ENCODE results near the gene ABCA1. TPM values are rescaled to one million over a fixed set of nuclear protein-coding genes. Genes with fewer than 3 reads are reported as not detected.

ABCA1 gene
- polyA plus RNA-seq, 1 donor (not counting 4 experiments of a cell fraction or from before 2014, with no cell fraction given): 23.0 TPM

- Histone ChIP-seq H4K20me1 (ENCODE audit: control insufficient read depth, extremely low read depth, insufficient read depth, low read length) (no peaks in the 10 kb centered on the region), H2AFZ (ENCODE audit: control insufficient read depth, low read length) (no peak overlapping the region), H3K9me1 (ENCODE audit: control insufficient read depth, extremely low read depth, insufficient read depth, low read length) (no peaks in the 10 kb centered on the region), H3K4me1 (ENCODE audit: control insufficient read depth, extremely low read depth, insufficient read depth, low read length) (peaks cover 31% of the 10 kb centered on the region), H3K4me3 (ENCODE audit: control insufficient read depth in 2 of 3, extremely low read depth in 1 of 3, insufficient read depth in 2 of 3, low read depth in 1 of 3, low read length in 3 of 3) (no peak overlapping the region), H3K9me3 (ENCODE audit: control insufficient read depth, low read depth, low read length) (no peaks in the 10 kb centered on the region), H3K27ac (ENCODE audit: control insufficient read depth, insufficient read depth, low read length) (no peak overlapping the region), H3K9ac (ENCODE audit: control insufficient read depth, extremely low read depth, insufficient read depth, low read length) (no peak overlapping the region), H3K79me2 (ENCODE audit: control insufficient read depth, insufficient read depth, low read length) (peaks cover 51% of the 10 kb centered on the region), H3K36me3 (ENCODE audit: control insufficient read depth in 2 of 2, extremely low read depth in 1 of 2, insufficient read depth in 2 of 2, low read length in 2 of 2) (peaks cover 3 to 22% of the 10 kb centered on the region in 2 experiments), H3K27me3 (ENCODE audit: control insufficient read depth, extremely low read depth, insufficient read depth, low read length) (no peaks in the 10 kb centered on the region), H3K4me2 (ENCODE audit: control insufficient read depth, extremely low read depth, insufficient read depth, low read depth, low read length) (no peak overlapping the region)
- no peak for DNase-seq (ENCODE audit: low read depth, low spot score)
- TF ChIP-seq, protein P1, sequence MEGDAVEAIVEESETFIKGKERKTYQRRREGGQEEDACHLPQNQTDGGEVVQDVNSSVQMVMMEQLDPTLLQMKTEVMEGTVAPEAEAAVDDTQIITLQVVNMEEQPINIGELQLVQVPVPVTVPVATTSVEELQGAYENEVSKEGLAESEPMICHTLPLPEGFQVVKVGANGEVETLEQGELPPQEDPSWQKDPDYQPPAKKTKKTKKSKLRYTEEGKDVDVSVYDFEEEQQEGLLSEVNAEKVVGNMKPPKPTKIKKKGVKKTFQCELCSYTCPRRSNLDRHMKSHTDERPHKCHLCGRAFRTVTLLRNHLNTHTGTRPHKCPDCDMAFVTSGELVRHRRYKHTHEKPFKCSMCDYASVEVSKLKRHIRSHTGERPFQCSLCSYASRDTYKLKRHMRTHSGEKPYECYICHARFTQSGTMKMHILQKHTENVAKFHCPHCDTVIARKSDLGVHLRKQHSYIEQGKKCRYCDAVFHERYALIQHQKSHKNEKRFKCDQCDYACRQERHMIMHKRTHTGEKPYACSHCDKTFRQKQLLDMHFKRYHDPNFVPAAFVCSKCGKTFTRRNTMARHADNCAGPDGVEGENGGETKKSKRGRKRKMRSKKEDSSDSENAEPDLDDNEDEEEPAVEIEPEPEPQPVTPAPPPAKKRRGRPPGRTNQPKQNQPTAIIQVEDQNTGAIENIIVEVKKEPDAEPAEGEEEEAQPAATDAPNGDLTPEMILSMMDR (optimal IDR thresholded peaks at IDR 0.05 in 1 of 3, IDR thresholded peaks at IDR 0.05 in 1 of 3, conservative IDR thresholded peaks at IDR 0.05 in 1 of 3; ENCODE audit: extremely low read depth in 1 of 3, insufficient read depth in 2 of 3, low read length in 3 of 3): no peak
- TF ChIP-seq EZH2 (IDR thresholded peaks at IDR 0.05; ENCODE audit: low read length): no peak
- no peak for FAIRE-seq
- dilution Hi-C loops (cut with MboI; ENCODE audit: extremely low pct_ligation_motif_present, low sequenced_read_pairs): no loop called here
These were observed 35.3 kb downstream of the ABCA1 start for GRCh38 chr9:104892701-104893100.

DNA sequence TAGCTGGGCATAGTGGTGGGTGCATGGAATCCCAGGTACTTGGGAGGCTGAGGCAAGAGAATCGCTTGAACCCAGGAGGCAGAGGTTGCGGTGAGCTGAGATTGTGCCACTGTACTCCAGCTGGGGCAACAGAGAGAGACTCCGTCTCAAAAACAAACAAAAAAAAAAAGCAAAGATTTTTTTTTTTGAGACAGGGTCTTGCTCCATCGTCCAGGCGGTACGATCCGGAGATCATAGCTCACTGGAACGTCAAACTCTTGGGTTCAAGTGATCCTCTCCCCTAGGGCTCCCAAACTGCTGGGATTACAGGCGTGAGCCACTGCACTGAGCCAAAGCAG is 37.6 kb downstream of the ABCA1 start:
- Histone ChIP-seq H3K36me3 (ENCODE audit: control insufficient read depth in 2 of 2, extremely low read depth in 1 of 2, insufficient read depth in 2 of 2, low read length in 2 of 2) (peaks cover 5 to 34% of the 10 kb centered on the region in 2 experiments), H2AFZ (ENCODE audit: control insufficient read depth, low read length) (no peak overlapping the region), H3K27me3 (ENCODE audit: control insufficient read depth, extremely low read depth, insufficient read depth, low read length) (no peaks in the 10 kb centered on the region), H3K4me2 (ENCODE audit: control insufficient read depth, extremely low read depth, insufficient read depth, low read depth, low read length) (no peak overlapping the region), H3K9ac (ENCODE audit: control insufficient read depth, extremely low read depth, insufficient read depth, low read length) (no peak overlapping the region), H3K9me3 (ENCODE audit: control insufficient read depth, low read depth, low read length) (no peaks in the 10 kb centered on the region), H3K4me3 (ENCODE audit: control insufficient read depth in 2 of 3, extremely low read depth in 1 of 3, insufficient read depth in 2 of 3, low read depth in 1 of 3, low read length in 3 of 3) (no peak overlapping the region), H4K20me1 (ENCODE audit: control insufficient read depth, extremely low read depth, insufficient read depth, low read length) (no peaks in the 10 kb centered on the region), H3K79me2 (ENCODE audit: control insufficient read depth, insufficient read depth, low read length) (peaks cover 41% of the 10 kb centered on the region), H3K4me1 (ENCODE audit: control insufficient read depth, extremely low read depth, insufficient read depth, low read length) (peaks cover 9% of the 10 kb centered on the region), H3K27ac (ENCODE audit: control insufficient read depth, insufficient read depth, low read length) (no peak overlapping the region), H3K9me1 (ENCODE audit: control insufficient read depth, extremely low read depth, insufficient read depth, low read length) (no peaks in the 10 kb centered on the region)
- DNase-seq (ENCODE audit: low read depth, low spot score) (no peak), FAIRE-seq (no peak)
- TF ChIP-seq, protein P1 (optimal IDR thresholded peaks at IDR 0.05 in 1 of 3, IDR thresholded peaks at IDR 0.05 in 1 of 3, conservative IDR thresholded peaks at IDR 0.05 in 1 of 3; ENCODE audit: extremely low read depth in 1 of 3, insufficient read depth in 2 of 3, low read length in 3 of 3): no peak
- TF ChIP-seq EZH2 (IDR thresholded peaks at IDR 0.05; ENCODE audit: low read length): no peak
- dilution Hi-C loops (cut with MboI; ENCODE audit: extremely low pct_ligation_motif_present, low sequenced_read_pairs): no loop called here

All from keratinocyte (primary cell).